Parathyroid adenoma (tissue), 2 donors: ENCODE measurements around the gene SLC41A3.

Experiments used
- H2AFZ ChIP-seq: fragments of 300-600 bp; sonication (generic); one replicate; pipeline ENCODE4 v1.7.0; 2017; ENCODE audit warnings: antibody characterized with exemption, mild to moderate bottlenecking
- H3K27ac ChIP-seq: fragments of 300-600 bp; sonication (generic); one replicate; pipeline ENCODE4 v1.7.0; 2017
- H3K27me3 ChIP-seq: fragments of 300-600 bp; sonication (generic); one replicate; pipeline ENCODE4 v1.7.0; 2017; ENCODE audit warnings: low read length; ENCODE audit not compliant: control insufficient read depth, insufficient read depth
- H3K36me3 ChIP-seq: fragments of 300-600 bp; sonication (generic); one replicate; pipeline ENCODE4 v1.7.0; 2017; ENCODE audit warnings: low read length; ENCODE audit not compliant: control insufficient read depth, insufficient read depth
- H3K4me1 ChIP-seq: fragments of 300-600 bp; sonication (generic); one replicate; pipeline ENCODE4 v1.7.0; 2017; ENCODE audit warnings: control low read depth
- H3K4me2 ChIP-seq: fragments of 300-600 bp; sonication (generic); one replicate; pipeline ENCODE4 v1.7.0; 2017; ENCODE audit warnings: low read length
- H3K4me3 ChIP-seq: fragments of 300-600 bp; sonication (generic); one replicate; pipeline ENCODE4 v1.7.0; 2017; ENCODE audit warnings: low read depth, low read length
- H3K79me2 ChIP-seq: fragments of 300-600 bp; sonication (generic); one replicate; pipeline ENCODE4 v1.7.0; 2017; ENCODE audit warnings: control low read depth
- H3K9ac ChIP-seq: fragments of 300-600 bp; sonication (generic); one replicate; pipeline ENCODE4 v1.7.0; 2017; ENCODE audit warnings: mild to moderate bottlenecking
- H3K9me3 ChIP-seq: fragments of 300-600 bp; sonication (generic); one replicate; pipeline ENCODE4 v1.7.0; 2017; ENCODE audit warnings: low read length; ENCODE audit not compliant: control insufficient read depth
- TF ChIP-seq, protein P1 (sequence below): fragments of 300-600 bp; sonication (generic); IDR thresholded peaks from one replicate; pipeline ENCODE4 v1.7.0; 2017; ENCODE audit warnings: antibody characterized with exemption, mild to moderate bottlenecking
- donor health status: primary hyperparathyroidism.

Gene SLC41A3

DNA sequence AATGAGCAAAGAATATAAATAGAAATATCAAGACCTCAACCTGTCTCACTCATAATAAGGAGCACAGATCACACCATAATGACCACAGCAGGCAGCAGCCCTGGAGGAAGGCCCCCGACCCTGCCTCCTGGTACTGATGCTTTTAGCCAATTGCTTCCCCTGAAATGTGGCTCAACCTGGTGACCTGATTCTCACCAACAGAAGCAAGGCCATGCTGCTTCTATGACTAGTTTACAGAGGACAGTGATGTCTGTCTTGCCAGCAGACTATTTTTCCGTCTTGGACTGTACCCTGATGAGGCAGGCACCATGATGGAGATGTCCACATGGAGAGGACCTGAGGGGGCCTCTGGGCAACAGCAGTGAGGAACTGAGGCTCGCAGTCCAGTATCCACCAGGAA, 18.0 kb downstream of the SLC41A3 start:
- H3K27me3 ChIP-seq: no peaks in the 10 kb centered on the region
- H2AFZ ChIP-seq: no peak overlapping the region
- no peaks in the 10 kb centered on the region for H3K36me3 ChIP-seq
- H3K4me1 ChIP-seq: no peaks in the 10 kb centered on the region
- TF ChIP-seq, protein P1, sequence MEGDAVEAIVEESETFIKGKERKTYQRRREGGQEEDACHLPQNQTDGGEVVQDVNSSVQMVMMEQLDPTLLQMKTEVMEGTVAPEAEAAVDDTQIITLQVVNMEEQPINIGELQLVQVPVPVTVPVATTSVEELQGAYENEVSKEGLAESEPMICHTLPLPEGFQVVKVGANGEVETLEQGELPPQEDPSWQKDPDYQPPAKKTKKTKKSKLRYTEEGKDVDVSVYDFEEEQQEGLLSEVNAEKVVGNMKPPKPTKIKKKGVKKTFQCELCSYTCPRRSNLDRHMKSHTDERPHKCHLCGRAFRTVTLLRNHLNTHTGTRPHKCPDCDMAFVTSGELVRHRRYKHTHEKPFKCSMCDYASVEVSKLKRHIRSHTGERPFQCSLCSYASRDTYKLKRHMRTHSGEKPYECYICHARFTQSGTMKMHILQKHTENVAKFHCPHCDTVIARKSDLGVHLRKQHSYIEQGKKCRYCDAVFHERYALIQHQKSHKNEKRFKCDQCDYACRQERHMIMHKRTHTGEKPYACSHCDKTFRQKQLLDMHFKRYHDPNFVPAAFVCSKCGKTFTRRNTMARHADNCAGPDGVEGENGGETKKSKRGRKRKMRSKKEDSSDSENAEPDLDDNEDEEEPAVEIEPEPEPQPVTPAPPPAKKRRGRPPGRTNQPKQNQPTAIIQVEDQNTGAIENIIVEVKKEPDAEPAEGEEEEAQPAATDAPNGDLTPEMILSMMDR: no peak
- H3K4me2 ChIP-seq: no peak overlapping the region
- no peak overlapping the region for H3K27ac ChIP-seq
- no peaks in the 10 kb centered on the region for H3K9me3 ChIP-seq
- no peaks in the 10 kb centered on the region for H3K79me2 ChIP-seq
- H3K9ac ChIP-seq: no peak overlapping the region
- no peak overlapping the region for H3K4me3 ChIP-seq

DNA sequence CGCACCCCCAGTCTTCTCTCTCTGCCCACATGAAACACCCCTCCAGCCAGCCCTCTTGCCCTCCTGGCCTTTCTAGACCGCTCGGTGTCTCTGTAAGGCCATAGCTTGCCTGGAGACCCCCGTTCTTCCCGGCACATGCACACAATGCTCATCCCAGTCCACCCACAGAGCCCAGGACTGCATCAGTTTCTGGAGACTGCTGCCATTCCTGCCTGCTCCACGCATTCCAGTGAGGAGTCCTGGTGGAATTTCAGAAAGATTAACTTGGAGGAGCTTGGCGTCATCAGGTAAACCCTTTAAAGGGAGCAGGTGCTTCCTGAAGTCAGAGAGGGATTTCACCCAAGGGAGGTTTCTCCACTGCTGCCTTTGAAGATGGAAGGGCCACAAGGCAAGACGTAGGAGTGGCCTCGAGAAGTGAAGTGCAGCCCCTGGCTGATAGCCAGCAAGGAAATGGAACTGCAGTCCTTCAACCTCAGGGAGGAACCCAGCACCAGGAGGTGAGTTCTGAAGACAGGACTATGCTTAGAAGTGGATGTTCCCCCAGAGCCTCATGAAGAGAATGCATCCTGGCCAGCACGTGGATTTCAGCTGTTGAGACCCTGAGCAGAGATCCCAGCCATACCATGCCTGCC, 19.2 kb downstream of the SLC41A3 start:
- H3K27me3 ChIP-seq: no peaks in the 10 kb centered on the region
- no peak overlapping the region for H3K4me2 ChIP-seq
- H3K4me3 ChIP-seq: no peak overlapping the region
- H3K4me1 ChIP-seq: no peaks in the 10 kb centered on the region
- TF ChIP-seq, protein P1: no peak
- H3K27ac ChIP-seq: no peak overlapping the region
- H2AFZ ChIP-seq: no peak overlapping the region
- H3K9me3 ChIP-seq: no peaks in the 10 kb centered on the region
- no peaks in the 10 kb centered on the region for H3K36me3 ChIP-seq
- no peaks in the 10 kb centered on the region for H3K79me2 ChIP-seq
- H3K9ac ChIP-seq: no peak overlapping the region

DNA sequence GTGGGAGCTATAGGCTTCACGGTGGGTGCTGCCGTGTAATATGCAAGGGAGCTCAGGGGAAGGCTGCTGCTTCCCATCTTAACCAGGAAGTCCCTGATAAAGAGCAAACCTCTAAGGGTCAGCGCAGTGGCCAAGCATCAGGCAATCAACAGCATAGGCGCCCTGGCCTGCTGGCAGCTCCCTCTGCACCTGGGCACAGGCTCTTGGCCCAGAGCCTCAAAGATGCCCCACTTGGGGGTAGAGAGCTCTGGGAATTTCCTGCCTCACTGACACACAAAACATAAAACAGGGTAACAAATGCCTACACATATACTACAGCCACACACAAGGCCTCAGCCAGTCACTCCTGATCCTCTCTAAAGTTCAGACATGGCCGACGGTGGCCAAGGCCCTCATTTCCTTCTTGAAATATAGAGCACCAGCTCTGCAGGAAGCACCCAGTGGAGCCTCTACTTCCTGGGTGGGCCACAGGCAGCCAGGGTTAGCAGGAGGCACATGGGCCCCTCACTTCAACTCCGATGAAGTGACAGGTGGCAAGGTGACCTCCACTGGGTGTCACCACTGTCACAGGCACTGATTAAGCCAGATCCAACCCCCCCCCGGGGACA, 20.5 kb downstream of the SLC41A3 start:
- Histone ChIP-seq H3K27ac (no peak overlapping the region), H3K4me1 (no peaks in the 10 kb centered on the region), H3K4me3 (no peak overlapping the region), H2AFZ (no peak overlapping the region), H3K9ac (no peak overlapping the region), H3K4me2 (no peak overlapping the region), H3K36me3 (no peaks in the 10 kb centered on the region), H3K79me2 (no peaks in the 10 kb centered on the region), H3K27me3 (no peaks in the 10 kb centered on the region), H3K9me3 (no peaks in the 10 kb centered on the region)
- TF ChIP-seq, protein P1: no peak

DNA sequence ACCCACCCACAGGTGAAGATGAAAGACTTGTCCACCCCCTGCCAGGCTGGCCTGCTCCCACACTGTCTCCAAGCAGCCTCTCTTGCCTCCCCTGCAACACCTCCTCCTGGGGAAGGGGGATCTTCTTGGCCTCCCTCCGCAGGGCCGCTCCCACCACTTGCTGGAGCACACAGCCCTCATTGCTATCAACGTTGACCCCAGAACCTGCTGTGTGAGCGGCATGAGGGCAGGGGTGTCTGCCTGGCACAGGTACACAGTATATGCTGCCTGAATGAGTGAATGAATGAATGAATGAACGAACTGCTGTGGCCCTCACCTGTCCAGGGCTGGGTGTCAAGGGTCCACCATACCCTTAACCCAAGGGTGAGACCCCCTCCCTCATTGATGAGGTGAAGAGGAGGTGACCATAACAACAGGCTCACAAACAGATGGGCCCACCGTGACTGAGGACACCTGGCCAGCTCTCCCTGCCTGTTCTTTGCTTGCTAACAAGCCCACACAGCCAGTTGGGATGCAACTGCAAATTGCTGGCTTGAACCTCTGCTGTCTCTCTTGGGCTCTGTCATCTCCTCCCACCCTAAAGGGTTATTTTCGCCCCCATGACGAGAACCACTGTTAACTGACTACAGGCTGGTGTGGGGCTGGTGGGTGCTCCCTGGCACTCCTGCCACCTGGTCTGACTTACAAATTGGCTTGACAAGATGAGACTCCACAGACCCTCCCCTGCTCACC, 22.5 kb downstream of the SLC41A3 start:
- Histone ChIP-seq H3K9ac (no peak overlapping the region), H3K79me2 (no peaks in the 10 kb centered on the region), H3K9me3 (no peaks in the 10 kb centered on the region)

More for the DNA sequence above, 22.5 kb downstream of the SLC41A3 start:
- TF ChIP-seq, protein P1: no peak
- H3K27ac ChIP-seq: no peak overlapping the region
- no peak overlapping the region for H2AFZ ChIP-seq
- no peak overlapping the region for H3K4me2 ChIP-seq
- no peaks in the 10 kb centered on the region for H3K36me3 ChIP-seq
- H3K4me1 ChIP-seq: no peaks in the 10 kb centered on the region
- H3K4me3 ChIP-seq: no peak overlapping the region
- H3K27me3 ChIP-seq: no peaks in the 10 kb centered on the region
